Hepatocyte (in vitro differentiated cells): ENCODE data around the gene TAGLN. TPM values are rescaled to one million over a fixed set of nuclear protein-coding genes. Genes with fewer than 3 reads are reported as not detected.

Experiments
- DNase-seq: peaks from one replicate; pipeline ENCODE4 v3.0.0-alpha.2; 2016; ENCODE audit warnings: low spot score
- H2AFZ ChIP-seq: fragments of 200-600 bp; sonication (generic); 2 replicates; pipeline ENCODE4 v1.6.0; 2016; ENCODE audit warnings: antibody characterized with exemption, mild to moderate bottlenecking
- H3K27ac ChIP-seq: fragments of 200-600 bp; sonication (generic); 2 replicates; pipeline ENCODE4 v1.5.1; 2016; ENCODE audit warnings: mild to moderate bottlenecking
- H3K27me3 ChIP-seq: fragments of 200-600 bp; sonication (generic); 2 replicates; pipeline ENCODE4 v1.6.1; 2016
- H3K36me3 ChIP-seq: fragments of 200-600 bp; sonication (generic); replicated peaks from 2 replicates; pipeline ENCODE4 v1.5.1; 2016; ENCODE audit warnings: low read depth; ENCODE audit not compliant: insufficient read depth
- H3K4me1 ChIP-seq: fragments of 200-600 bp; sonication (generic); 2 replicates; pipeline ENCODE4 v1.5.1; 2016; ENCODE audit warnings: mild to moderate bottlenecking, moderate library complexity; ENCODE audit not compliant: insufficient read depth
- H3K4me2 ChIP-seq: fragments of 200-600 bp; sonication (generic); 2 replicates; pipeline ENCODE4 v1.6.0; 2016
- H3K4me3 ChIP-seq: fragments of 200-600 bp; sonication (generic); 2 replicates; pipeline ENCODE4 v1.5.1; 2016; ENCODE audit warnings: mild to moderate bottlenecking
- H3K79me2 ChIP-seq: fragments of 200-600 bp; sonication (generic); 2 replicates; pipeline ENCODE4 v1.6.0; 2017; ENCODE audit warnings: mild to moderate bottlenecking
- H3K9me2 ChIP-seq: fragments of 200-600 bp; sonication (generic); replicated peaks from 2 replicates; pipeline ENCODE4 v1.6.0; 2017; ENCODE audit warnings: mild to moderate bottlenecking; ENCODE audit not compliant: insufficient read depth
- H3K9me3 ChIP-seq: fragments of 200-600 bp; sonication (generic); 2 replicates; pipeline ENCODE4 v1.5.1; 2016; ENCODE audit warnings: low read depth, mild to moderate bottlenecking
- H4K20me1 ChIP-seq: fragments of 200-600 bp; sonication (generic); 2 replicates; pipeline ENCODE4 v1.6.0; 2016; ENCODE audit warnings: mild to moderate bottlenecking; ENCODE audit not compliant: insufficient read depth, poor library complexity, severe bottlenecking
- CTCF ChIP-seq: fragments of 200-600 bp; sonication (generic); IDR thresholded peaks from 2 replicates; pipeline ENCODE4 v1.5.1; 2016; ENCODE audit warnings: antibody characterized with exemption, mild to moderate bottlenecking; ENCODE audit not compliant: poor library complexity
- EZH2 ChIP-seq: fragments of 200-600 bp; sonication (generic); IDR thresholded peaks from 2 replicates; pipeline ENCODE4 v1.6.1; 2016; ENCODE audit warnings: antibody characterized with exemption, mild to moderate bottlenecking, borderline replicate concordance
- EZH2phosphoT487 ChIP-seq: fragments of 200-600 bp; sonication (generic); IDR thresholded peaks from one replicate; pipeline ENCODE4 v1.6.1; 2018; ENCODE audit warnings: antibody characterized with exemption, mild to moderate bottlenecking, low read depth, moderate library complexity; ENCODE audit not compliant: unreplicated experiment, severe bottlenecking
- WGBS: methylation state at CpG from one replicate; pipeline ENCODE4 v1.1.6; 2016; ENCODE audit warnings: low lambda C conversion rate; ENCODE audit errors: missing lambda C conversion rate; 5-methylcytosine and 5-hydroxymethylcytosine counted together
- polyA plus RNA-seq: library from polyadenylated mRNA; unstranded; fragments of >200 nt; fragmentation: Nextera tagmentation; extraction: Ambion mirVana; gene quantifications from 2 replicates; pipeline ENCODE4 v1.2.1, GENCODE V29; 2016
- total RNA-seq: library from RNA; depleted of rRNA; stranded (reverse); fragments of >200 nt; gene quantifications from 2 replicates; pipeline ENCODE4 v1.2.3, GENCODE V29; 2014

The TAGLN gene
- total and polyA plus RNA-seq, 2 experiments from 2014 or later = 113 to 150 TPM

GRCh38 chr11:117157507-117157906, 41.7 kb upstream of the TAGLN start:
- DNase-seq = no peak
- H3K27me3 ChIP-seq = no peaks in the 10 kb centered on the region
- TF ChIP-seq EZH2 (no peak), EZH2phosphoT487 (no peak), CTCF (no peak)
- H3K9me2 ChIP-seq = no peaks in the 10 kb centered on the region
- no peaks in the 10 kb centered on the region for H3K36me3 ChIP-seq
- no peak overlapping the region for H3K4me3 ChIP-seq
- H3K79me2 ChIP-seq = peaks cover 95% of the 10 kb centered on the region
- no peak overlapping the region for H3K27ac ChIP-seq
- no peaks in the 10 kb centered on the region for H3K4me1 ChIP-seq
- no peak overlapping the region for H2AFZ ChIP-seq
- no peaks in the 10 kb centered on the region for H3K9me3 ChIP-seq
- peaks cover 77% of the 10 kb centered on the region for H4K20me1 ChIP-seq
- 100% methylated on average over 2 of the region's 2 CpGs for WGBS
- no peak overlapping the region for H3K4me2 ChIP-seq

- Histone ChIP-seq H2AFZ (no peak overlapping the region), H3K9me3 (no peaks in the 10 kb centered on the region), H3K4me3 (no peak overlapping the region), H3K4me1 (no peaks in the 10 kb centered on the region), H3K79me2 (peaks cover 88% of the 10 kb centered on the region), H4K20me1 (peaks cover 56% of the 10 kb centered on the region), H3K4me2 (no peak overlapping the region), H3K27ac (no peak overlapping the region), H3K27me3 (no peaks in the 10 kb centered on the region), H3K9me2 (no peaks in the 10 kb centered on the region), H3K36me3 (no peaks in the 10 kb centered on the region)
- WGBS = 91% methylated on average over 2 of the region's 2 CpGs
- DNase-seq = no peak
- TF ChIP-seq EZH2phosphoT487 = no peak
- TF ChIP-seq CTCF = no peak
- TF ChIP-seq EZH2 = no peak
Observed at GRCh38 chr11:117159892-117160291, 39.3 kb upstream of the TAGLN start.

GRCh38 chr11:117160826-117161225, 38.3 kb upstream of the TAGLN start:
- H3K9me2 ChIP-seq = no peaks in the 10 kb centered on the region
- 86% methylated on average over 2 of the region's 2 CpGs for WGBS
- H2AFZ ChIP-seq = no peak overlapping the region
- peaks cover 47% of the 10 kb centered on the region for H4K20me1 ChIP-seq
- peak overlapping the region; percentile 43 for H3K27ac ChIP-seq
- no peaks in the 10 kb centered on the region for H3K4me1 ChIP-seq
- TF ChIP-seq EZH2 (no peak), EZH2phosphoT487 (no peak), CTCF (no peak)
- H3K79me2 ChIP-seq = peaks cover 79% of the 10 kb centered on the region
- no peak overlapping the region for H3K4me3 ChIP-seq
- no peaks in the 10 kb centered on the region for H3K36me3 ChIP-seq
- no peaks in the 10 kb centered on the region for H3K27me3 ChIP-seq
- no peaks in the 10 kb centered on the region for H3K9me3 ChIP-seq
- DNase-seq = no peak
- H3K4me2 ChIP-seq = no peak overlapping the region

DNA sequence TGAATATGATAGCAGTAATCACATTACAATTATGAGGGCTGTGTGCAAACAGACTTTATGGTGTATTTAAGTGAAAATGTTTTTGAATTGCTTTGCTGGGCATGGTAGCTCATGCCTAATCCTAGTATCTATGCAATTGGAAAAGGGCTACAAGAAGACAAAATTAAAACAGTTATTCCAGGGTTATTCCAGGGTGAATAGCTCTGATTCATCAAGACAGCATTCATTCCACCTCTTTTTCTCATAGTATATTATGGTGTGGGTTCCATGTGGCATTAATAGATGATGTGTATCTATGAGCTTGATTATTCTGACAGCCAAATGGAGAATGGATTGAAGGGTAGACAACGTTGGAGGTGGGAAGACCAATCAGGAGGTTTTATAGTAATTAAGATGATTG, 32.7 kb upstream of the TAGLN start:
- WGBS = 82% methylated on average over 1 of the region's 1 CpG
- Histone ChIP-seq H3K79me2 (peaks cover 34% of the 10 kb centered on the region), H3K4me2 (no peak overlapping the region), H2AFZ (no peak overlapping the region), H3K4me1 (no peaks in the 10 kb centered on the region), H3K27ac (no peak overlapping the region), H3K9me2 (no peaks in the 10 kb centered on the region), H3K27me3 (no peaks in the 10 kb centered on the region), H3K9me3 (no peaks in the 10 kb centered on the region), H3K4me3 (no peak overlapping the region), H4K20me1 (peaks cover 8% of the 10 kb centered on the region), H3K36me3 (no peaks in the 10 kb centered on the region)
- DNase-seq = no peak
- TF ChIP-seq CTCF = no peak
- TF ChIP-seq EZH2 = no peak
- no peak for TF ChIP-seq EZH2phosphoT487
